ENCODE results near the gene HSD17B12.

Gene HSD17B12

DNA sequence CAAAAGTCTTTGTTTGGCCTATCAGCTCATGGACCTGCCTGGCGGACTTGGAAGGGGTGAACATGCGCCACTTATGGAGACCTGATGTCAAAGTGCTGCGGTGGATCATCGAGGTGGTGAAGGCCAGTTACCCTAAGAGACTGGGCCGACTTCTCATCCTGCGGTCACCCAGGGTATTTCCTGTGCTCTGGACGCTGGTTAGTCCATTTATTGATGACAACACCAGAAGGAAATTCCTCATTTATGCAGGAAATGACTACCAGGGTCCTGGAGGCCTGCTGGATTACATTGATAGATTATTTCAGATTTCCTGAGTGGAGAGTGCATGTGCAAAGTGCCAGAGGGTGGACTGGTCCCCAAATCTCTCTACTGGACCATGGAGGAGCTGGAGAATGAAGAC, 218.0 kb downstream of the HSD17B12 start:
- Histone ChIP-seq H3K9ac (ENCODE audit: low read depth, low read length) (no peak overlapping the region), H3K36me3 (ENCODE audit: insufficient read depth, low read length) (peaks cover 9% of the 10 kb centered on the region), H3K4me1 (ENCODE audit: insufficient read depth, low read length) (no peaks in the 10 kb centered on the region)

DNA sequence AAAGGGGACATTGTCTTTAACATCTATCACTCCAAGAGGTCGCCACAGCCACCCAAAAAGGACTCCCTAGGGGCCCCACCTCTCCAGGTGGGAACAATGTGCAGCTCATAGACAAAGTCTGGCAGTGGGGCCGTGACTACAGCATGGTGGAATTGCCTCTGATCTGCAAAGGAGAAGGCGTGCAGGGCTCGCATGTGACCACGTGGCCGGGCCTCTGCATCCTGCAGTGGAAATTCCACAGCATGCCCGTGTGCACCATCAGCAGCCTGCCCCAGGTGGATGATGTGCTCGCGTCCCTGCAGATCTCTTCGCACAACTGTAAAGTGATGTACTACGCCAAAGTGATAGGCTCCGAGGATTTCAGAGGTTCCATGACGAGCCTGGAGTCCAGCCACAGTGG, 218.6 kb downstream of the HSD17B12 start:
- Histone ChIP-seq H3K9ac (ENCODE audit: low read depth, low read length) (no peak overlapping the region), H3K36me3 (ENCODE audit: insufficient read depth, low read length) (peaks cover 9% of the 10 kb centered on the region), H3K4me1 (ENCODE audit: insufficient read depth, low read length) (no peaks in the 10 kb centered on the region), H3K9me3 (ENCODE audit: control insufficient read depth, insufficient read depth, low read length) (no peaks in the 10 kb centered on the region)

More for the DNA sequence above, 218.0 kb downstream of the HSD17B12 start:
- H3K9me3 ChIP-seq (ENCODE audit: control insufficient read depth, insufficient read depth, low read length) = no peaks in the 10 kb centered on the region

DNA sequence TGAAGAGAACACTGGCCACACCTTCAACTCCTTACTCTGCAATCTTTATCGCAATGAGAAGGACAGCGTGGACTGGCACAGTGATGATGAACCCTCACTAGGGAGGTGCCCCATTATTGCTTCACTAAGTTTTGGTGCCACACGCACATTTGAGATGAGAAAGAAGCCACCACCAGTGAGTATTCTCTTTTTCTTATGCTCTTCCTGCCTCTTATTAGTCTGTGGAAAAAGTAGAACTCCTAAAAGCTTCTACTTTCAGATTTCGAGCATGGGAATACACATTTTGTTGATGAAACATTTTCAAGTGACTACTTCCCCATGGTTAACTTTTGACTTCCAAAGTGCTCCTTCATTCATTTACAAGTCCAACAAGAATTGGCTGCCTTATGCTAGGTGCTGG, 221.0 kb downstream of the HSD17B12 start:
- no peaks in the 10 kb centered on the region for H3K4me1 ChIP-seq (ENCODE audit: insufficient read depth, low read length)

DNA sequence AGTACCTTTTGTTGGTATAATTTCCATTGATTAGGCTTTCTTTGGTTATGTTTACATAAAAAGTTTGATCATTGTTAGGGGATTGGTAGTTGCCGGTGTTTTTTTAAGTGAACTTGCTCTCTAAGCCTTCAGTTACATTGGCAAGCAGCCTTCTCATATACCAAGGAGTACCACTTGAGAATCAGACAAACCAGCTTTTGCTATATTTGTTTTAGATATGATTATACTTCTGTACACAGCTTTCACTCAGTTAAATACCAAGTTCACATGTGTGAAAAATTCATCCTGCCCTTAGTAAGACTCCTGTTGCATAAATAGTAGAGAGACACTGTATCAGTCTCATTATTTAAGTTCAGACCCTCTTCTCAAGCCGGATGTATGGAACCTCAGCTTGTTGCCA, 222.5 kb downstream of the HSD17B12 start:
- Histone ChIP-seq H3K9me3 (ENCODE audit: control insufficient read depth, insufficient read depth, low read length) (no peaks in the 10 kb centered on the region), H3K36me3 (ENCODE audit: insufficient read depth, low read length) (peaks cover 9% of the 10 kb centered on the region), H3K4me1 (ENCODE audit: insufficient read depth, low read length) (no peaks in the 10 kb centered on the region), H3K9ac (ENCODE audit: low read depth, low read length) (no peak overlapping the region)

More for the DNA sequence above, 221.0 kb downstream of the HSD17B12 start:
- Histone ChIP-seq H3K36me3 (ENCODE audit: insufficient read depth, low read length) (peaks cover 9% of the 10 kb centered on the region), H3K9me3 (ENCODE audit: control insufficient read depth, insufficient read depth, low read length) (no peaks in the 10 kb centered on the region), H3K9ac (ENCODE audit: low read depth, low read length) (no peak overlapping the region)

DNA sequence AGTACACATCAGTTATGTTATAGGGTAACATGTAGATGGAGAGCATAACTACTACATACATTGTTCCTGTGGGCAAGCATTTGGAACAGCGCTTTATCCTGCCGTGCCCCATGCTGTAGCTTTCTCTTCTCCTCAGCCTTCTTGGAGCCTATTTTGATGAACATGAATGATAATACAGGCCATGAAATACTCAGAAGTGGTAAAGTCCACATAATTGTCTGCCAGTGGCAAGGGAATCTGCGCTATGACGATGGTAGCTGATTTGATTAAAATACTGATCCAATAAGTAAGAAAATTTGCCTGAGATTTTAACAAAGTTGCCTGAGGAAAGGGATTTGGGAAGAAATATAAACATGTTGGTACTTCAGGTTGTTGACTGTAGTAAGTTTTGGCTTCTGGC, 223.4 kb downstream of the HSD17B12 start:
- Histone ChIP-seq H3K9ac (ENCODE audit: low read depth, low read length) (no peak overlapping the region), H3K4me1 (ENCODE audit: insufficient read depth, low read length) (no peaks in the 10 kb centered on the region), H3K36me3 (ENCODE audit: insufficient read depth, low read length) (peaks cover 9% of the 10 kb centered on the region), H3K9me3 (ENCODE audit: control insufficient read depth, insufficient read depth, low read length) (no peaks in the 10 kb centered on the region)

DNA sequence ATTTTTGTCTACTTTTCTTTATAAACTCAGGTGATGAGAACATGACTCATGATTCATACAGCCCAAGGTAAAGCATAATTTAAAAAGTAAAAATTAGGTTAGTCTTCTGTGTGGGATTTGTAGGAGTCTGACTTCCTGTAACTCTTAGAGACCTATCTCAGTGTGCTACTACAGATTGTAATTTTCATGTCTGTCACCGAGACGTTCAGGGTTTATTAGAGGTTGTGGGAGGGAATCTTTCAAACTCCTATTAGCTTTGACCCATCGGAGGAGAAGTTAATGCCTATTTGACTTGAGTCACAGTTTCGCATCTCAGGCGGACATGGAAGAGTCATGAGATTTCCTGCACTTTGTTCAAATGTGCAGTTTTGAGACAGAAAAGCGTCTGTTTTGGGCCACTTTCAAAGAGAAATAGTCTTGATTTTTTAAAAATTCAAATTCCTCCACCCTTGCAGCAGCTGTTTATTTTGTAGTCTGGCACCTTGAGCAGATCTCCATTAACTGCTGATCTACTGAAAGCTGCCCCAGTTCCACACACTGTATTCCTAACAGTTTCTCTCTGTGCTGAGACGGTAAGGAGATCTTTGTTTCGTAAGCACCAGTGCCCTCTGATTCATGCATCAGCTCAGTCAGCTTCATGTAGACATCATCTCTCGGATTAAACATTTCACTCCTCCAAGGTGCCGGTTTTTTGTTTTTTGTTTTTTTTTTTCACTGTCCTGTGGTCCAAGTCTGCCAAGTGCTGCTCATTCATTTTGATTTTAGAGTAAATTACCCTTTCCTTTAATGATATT, 224.4 kb downstream of the HSD17B12 start:
- Histone ChIP-seq H3K9ac (ENCODE audit: low read depth, low read length) (no peak overlapping the region), H3K4me1 (ENCODE audit: insufficient read depth, low read length) (no peaks in the 10 kb centered on the region), H3K9me3 (ENCODE audit: control insufficient read depth, insufficient read depth, low read length) (no peaks in the 10 kb centered on the region), H3K36me3 (ENCODE audit: insufficient read depth, low read length) (peaks cover 9% of the 10 kb centered on the region)

DNA sequence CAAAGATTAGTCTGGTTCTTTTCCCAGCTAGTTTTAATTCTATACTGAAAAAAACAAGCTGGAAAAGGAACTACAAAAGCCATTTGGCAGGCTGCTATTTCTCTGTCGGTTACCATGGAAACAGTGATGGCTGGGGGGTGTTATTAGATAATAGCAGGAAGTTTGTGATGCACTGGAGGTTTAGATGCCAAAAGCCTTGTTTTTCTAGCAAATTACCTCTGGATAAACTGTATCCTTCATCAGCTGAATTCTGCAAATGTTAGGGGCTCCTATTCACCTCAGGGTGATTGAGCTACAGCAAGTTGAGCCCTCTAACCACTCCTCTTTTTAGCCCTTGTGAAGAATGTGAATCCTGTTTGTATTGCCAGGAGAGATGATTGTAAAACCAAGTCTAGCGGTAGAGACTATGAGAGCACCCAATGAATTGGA, 225.3 kb downstream of the HSD17B12 start:
- Histone ChIP-seq H3K4me1 (ENCODE audit: insufficient read depth, low read length) (no peaks in the 10 kb centered on the region), H3K36me3 (ENCODE audit: insufficient read depth, low read length) (peaks cover 7% of the 10 kb centered on the region), H3K9ac (ENCODE audit: low read depth, low read length) (no peak overlapping the region), H3K9me3 (ENCODE audit: control insufficient read depth, insufficient read depth, low read length) (no peaks in the 10 kb centered on the region)

Measured in ES-I3 (cell line).